IPS-18a (cell line): ENCODE data around the gene AAGAB.
"Not testable (repeated sequence)": the region's sequence is repeated elsewhere in the genome, so short reads cannot be mapped to it uniquely, and the experiment has no call there.

Experiments used
- H3K27ac ChIP-seq: one replicate; pipeline ENCODE4 v1.5.1; 2013; ENCODE audit warnings: low read length
- H3K27me3 ChIP-seq: one replicate; pipeline ENCODE4 v1.6.1; 2013; ENCODE audit warnings: mild to moderate bottlenecking, low read length; ENCODE audit not compliant: control insufficient read depth, insufficient read depth
- H3K36me3 ChIP-seq: one replicate; pipeline ENCODE4 v1.6.1; 2013; ENCODE audit warnings: low read depth, low read length; ENCODE audit not compliant: control insufficient read depth
- H3K4me1 ChIP-seq: one replicate; pipeline ENCODE4 v1.6.1; 2013; ENCODE audit warnings: low read depth, low read length; ENCODE audit not compliant: control insufficient read depth
- H3K4me3 ChIP-seq: one replicate; pipeline ENCODE4 v1.5.1; 2013; ENCODE audit warnings: low read length
- H3K9ac ChIP-seq: one replicate; pipeline ENCODE4 v1.6.1; 2013; ENCODE audit warnings: mild to moderate bottlenecking, low read length, moderate library complexity
- H3K9me3 ChIP-seq: one replicate; pipeline ENCODE4 v1.6.1; 2013; ENCODE audit warnings: low read depth, low read length; ENCODE audit not compliant: control insufficient read depth

AAGAB gene

GRCh38 chr15:67254238-67255175 is at the start of gene AAGAB, which contains the start of gene IQCH:
TSS of gene AAGAB (minus strand) at chr15:67254661. CDS start at chr15:67254631, 30 bp downstream.
TSS of gene IQCH (plus strand) at chr15:67254786. CDS start at chr15:67254897, 111 bp downstream.
- no peaks in the 10 kb centered on the region for H3K9me3 ChIP-seq
- peaks cover 14% of the 10 kb centered on the region for H3K27me3 ChIP-seq
- peak within 1 kb of the TSS; percentile 99 for H3K4me3 ChIP-seq
- H3K36me3 ChIP-seq, result no peaks in the 10 kb centered on the region
- H3K4me1 ChIP-seq, result no peaks in the 10 kb centered on the region
- peak within 1 kb of the TSS; percentile 83 for H3K9ac ChIP-seq
- peak within 1 kb of the TSS; percentile 65 for H3K27ac ChIP-seq

- Histone ChIP-seq H3K9ac (no peak overlapping the region), H3K4me1 (no peaks in the 10 kb centered on the region), H3K4me3 (no peak overlapping the region), H3K9me3 (no peaks in the 10 kb centered on the region), H3K27me3 (no peaks in the 10 kb centered on the region), H3K36me3 (no peaks in the 10 kb centered on the region), H3K27ac (no peak overlapping the region)
Measured at GRCh38 chr15:67303490-67304363, 49.3 kb upstream of the AAGAB start.

- Histone ChIP-seq H3K27me3 (no peaks in the 10 kb centered on the region), H3K4me3 (no peak overlapping the region), H3K9me3 (no peaks in the 10 kb centered on the region), H3K4me1 (peaks cover 7% of the 10 kb centered on the region), H3K9ac (no peak overlapping the region), H3K27ac (no peak overlapping the region), H3K36me3 (no peaks in the 10 kb centered on the region)
Measured at GRCh38 chr15:67300266-67301025, 46.0 kb upstream of the AAGAB start.

- Histone ChIP-seq H3K4me1 (peaks cover 7% of the 10 kb centered on the region), H3K27me3 (no peaks in the 10 kb centered on the region), H3K4me3 (no peak overlapping the region), H3K27ac (no peak overlapping the region), H3K36me3 (no peaks in the 10 kb centered on the region), H3K9me3 (no peaks in the 10 kb centered on the region), H3K9ac (no peak overlapping the region)
Measured at GRCh38 chr15:67296684-67297083, 42.2 kb upstream of the AAGAB start.

GRCh38 chr15:67296188-67296587 is 41.7 kb upstream of the AAGAB start:
- Histone ChIP-seq H3K27ac (no peak overlapping the region), H3K4me1 (peaks cover 7% of the 10 kb centered on the region), H3K4me3 (no peak overlapping the region), H3K9ac (no peak overlapping the region), H3K27me3 (no peaks in the 10 kb centered on the region), H3K9me3 (no peaks in the 10 kb centered on the region), H3K36me3 (no peaks in the 10 kb centered on the region)

GRCh38 chr15:67290319-67290718 is 35.9 kb upstream of the AAGAB start:
- H3K9me3 ChIP-seq, result peaks cover 5% of the 10 kb centered on the region
- no peaks in the 10 kb centered on the region for H3K36me3 ChIP-seq
- no peaks in the 10 kb centered on the region for H3K27me3 ChIP-seq
- H3K4me3 ChIP-seq, result no peak overlapping the region
- H3K9ac ChIP-seq, result no peak overlapping the region
- no peak overlapping the region for H3K27ac ChIP-seq
- H3K4me1 ChIP-seq, result no peaks in the 10 kb centered on the region

- not testable (repeated sequence) for H3K9ac ChIP-seq, H3K27ac ChIP-seq, H3K4me3 ChIP-seq, H3K36me3 ChIP-seq, H3K9me3 ChIP-seq, H3K27me3 ChIP-seq, H3K4me1 ChIP-seq
Measured at GRCh38 chr15:67286400-67286799, 31.9 kb upstream of the AAGAB start.

GRCh38 chr15:67285625-67286024 is 31.2 kb upstream of the AAGAB start:
- not testable (repeated sequence) for H3K27ac ChIP-seq, H3K36me3 ChIP-seq, H3K27me3 ChIP-seq, H3K4me3 ChIP-seq, H3K9me3 ChIP-seq, H3K9ac ChIP-seq, H3K4me1 ChIP-seq

- no peak overlapping the region for H3K9ac ChIP-seq
- H3K4me1 ChIP-seq, result peaks cover 3% of the 10 kb centered on the region
- H3K36me3 ChIP-seq, result no peaks in the 10 kb centered on the region
- no peak overlapping the region for H3K4me3 ChIP-seq
- H3K27me3 ChIP-seq, result no peaks in the 10 kb centered on the region
- H3K27ac ChIP-seq, result no peak overlapping the region
- peaks cover 5% of the 10 kb centered on the region for H3K9me3 ChIP-seq
Measured at GRCh38 chr15:67281714-67282113, 27.3 kb upstream of the AAGAB start.

GRCh38 chr15:67280217-67280616 is 25.8 kb upstream of the AAGAB start:
- H3K4me3 ChIP-seq, result no peak overlapping the region
- no peaks in the 10 kb centered on the region for H3K27me3 ChIP-seq
- H3K4me1 ChIP-seq, result peaks cover 3% of the 10 kb centered on the region
- no peak overlapping the region for H3K9ac ChIP-seq
- H3K9me3 ChIP-seq, result no peaks in the 10 kb centered on the region
- no peaks in the 10 kb centered on the region for H3K36me3 ChIP-seq
- no peak overlapping the region for H3K27ac ChIP-seq

- Histone ChIP-seq H3K4me3 (no peak overlapping the region), H3K9me3 (no peaks in the 10 kb centered on the region), H3K27me3 (no peaks in the 10 kb centered on the region), H3K36me3 (no peaks in the 10 kb centered on the region), H3K4me1 (no peaks in the 10 kb centered on the region), H3K27ac (no peak overlapping the region), H3K9ac (no peak overlapping the region)
Measured at GRCh38 chr15:67276666-67277065, 22.2 kb upstream of the AAGAB start.
